IMR-90 (cell line): ENCODE data around the gene CD72. TPM values are rescaled to one million over a fixed set of nuclear protein-coding genes. Genes with fewer than 3 reads are reported as not detected.
"Not testable (repeated sequence)": the region's sequence is repeated elsewhere in the genome, so short reads cannot be mapped to it uniquely, and the experiment has no call there.

Source experiments
- ATAC-seq: fragments of 200-7000 bp; cut with Tn5 transposase; 2 replicates; pipeline ENCODE4 v1.9.1; 2020; ENCODE audit warnings: low read depth, mild to moderate bottlenecking, moderate library complexity
- BruUV-seq: library from RNA; stranded (reverse); fragments of 400-500 nt; replicated peaks from 2 replicates; lab custom pipeline; 2021; lab: Mats Ljungman, UMichigan
- CTCF ChIA-PET: fragments of 300-600 bp; formaldehyde crosslinking; extraction: SDS; loops from one replicate; lab custom pipeline; 2021; ENCODE audit warnings: antibody characterized with exemption; lab: Yijun Ruan, JAX
- POLR2A ChIA-PET: fragments of 300-600 bp; sonication (Branson Sonifier 250); formaldehyde crosslinking; loops from one replicate; lab custom pipeline; 2022; ENCODE audit warnings: antibody characterized with exemption; ENCODE audit not compliant: unreplicated experiment; lab: Charles Lee
- DNase-seq: peaks from one replicate; pipeline ENCODE4 v3.0.0; 2013
- H2AFZ ChIP-seq: replicated peaks from 2 replicates; pipeline ENCODE3; 2013; ENCODE audit warnings: low read length, mild to moderate bottlenecking; ENCODE audit not compliant: poor library complexity
- H2AK5ac ChIP-seq: 2 replicates; pipeline ENCODE4 v1.6.1; 2013; ENCODE audit warnings: low read depth, low read length, inconsistent platforms
- H2AK9ac ChIP-seq: replicated peaks from 2 replicates; pipeline ENCODE3; 2013; ENCODE audit warnings: mild to moderate bottlenecking, low read depth, low read length, moderate library complexity; ENCODE audit not compliant: poor library complexity
- H2BK120ac ChIP-seq: 2 replicates; pipeline ENCODE4 v1.6.1; 2013; ENCODE audit warnings: low read depth, low read length, inconsistent platforms
- H2BK15ac ChIP-seq: 3 replicates; pipeline ENCODE4 v1.6.1; 2013; ENCODE audit warnings: low read depth, low read length, inconsistent platforms
- H2BK20ac ChIP-seq: 2 replicates; pipeline ENCODE4 v1.6.1; 2013; ENCODE audit warnings: low read depth, mild to moderate bottlenecking, inconsistent platforms, low read length, moderate library complexity
- H2BK5ac ChIP-seq: 2 replicates; pipeline ENCODE4 v1.6.1; 2013; ENCODE audit warnings: mild to moderate bottlenecking, low read depth, low read length, inconsistent platforms; ENCODE audit not compliant: poor library complexity, severe bottlenecking
- H3K14ac ChIP-seq: replicated peaks from 2 replicates; pipeline ENCODE4 v1.6.1; 2013; ENCODE audit warnings: low read depth, low read length, inconsistent platforms
- H3K18ac ChIP-seq: 2 replicates; pipeline ENCODE4 v1.6.1; 2013; ENCODE audit warnings: low read depth, low read length, control low read depth
- H3K23ac ChIP-seq: 2 replicates; pipeline ENCODE4 v1.6.1; 2013; ENCODE audit warnings: low read depth, low read length, inconsistent platforms
- H3K27ac ChIP-seq: 2 replicates; pipeline ENCODE4 v1.5.1; 2013; ENCODE audit warnings: mild to moderate bottlenecking, control low read depth, low read length; ENCODE audit not compliant: insufficient read depth
- H3K27me3 ChIP-seq: 2 replicates; pipeline ENCODE4 v1.6.1; 2013; ENCODE audit warnings: low read length; ENCODE audit not compliant: control insufficient read depth, insufficient read depth
- H3K36me3 ChIP-seq: 2 replicates; pipeline ENCODE4 v1.6.1; 2013; ENCODE audit warnings: low read length, mixed read lengths; ENCODE audit not compliant: control insufficient read depth, insufficient read depth
- H3K4ac ChIP-seq: 2 replicates; pipeline ENCODE4 v1.6.1; 2013; ENCODE audit warnings: low read depth, low read length, inconsistent platforms
- H3K4me1 ChIP-seq: 2 replicates; pipeline ENCODE4 v1.6.1; 2013; ENCODE audit warnings: low read length, mixed read lengths; ENCODE audit not compliant: control insufficient read depth, insufficient read depth
- H3K4me2 ChIP-seq: 2 replicates; pipeline ENCODE4 v1.6.1; 2013; ENCODE audit warnings: low read depth, mild to moderate bottlenecking, control low read depth, low read length, moderate library complexity
- H3K4me3 ChIP-seq: 2 replicates; pipeline ENCODE4 v1.5.1; 2013; ENCODE audit warnings: low read depth, mild to moderate bottlenecking, control low read depth, low read length, moderate library complexity; ENCODE audit not compliant: insufficient read depth
- H3K56ac ChIP-seq: 2 replicates; pipeline ENCODE4 v1.6.1; 2013; ENCODE audit warnings: low read length, inconsistent platforms; ENCODE audit not compliant: insufficient read depth; ENCODE audit errors: extremely low read depth
- H3K79me1 ChIP-seq, 2 experiments: 2 replicates each; pipeline ENCODE4 v1.6.1; 2013; ENCODE audit warnings: low read length in 2 of 2, inconsistent platforms in 1 of 2, low read depth in 1 of 2
- H3K9ac ChIP-seq: 2 replicates; pipeline ENCODE4 v1.6.1; 2013; ENCODE audit warnings: low read depth, low read length, control low read depth
- H3K9me1 ChIP-seq: 2 replicates; pipeline ENCODE4 v1.6.1; 2013; ENCODE audit warnings: low read length, inconsistent platforms; ENCODE audit not compliant: insufficient read depth
- H3K9me3 ChIP-seq: 2 replicates; pipeline ENCODE4 v1.6.1; 2013; ENCODE audit warnings: low read length; ENCODE audit not compliant: control insufficient read depth, insufficient read depth
- H4K20me1 ChIP-seq: 2 replicates; pipeline ENCODE4 v1.6.1; 2013; ENCODE audit warnings: low read length, inconsistent platforms; ENCODE audit not compliant: insufficient read depth
- H4K5ac ChIP-seq: 2 replicates; pipeline ENCODE4 v1.6.1; 2013; ENCODE audit warnings: mild to moderate bottlenecking, low read depth, low read length, control low read depth
- H4K8ac ChIP-seq, 2 experiments: 2 replicates each; pipeline ENCODE4 v1.6.1; 2013; ENCODE audit warnings: low read depth in 2 of 2, low read length in 2 of 2, control low read depth in 1 of 2, inconsistent platforms in 1 of 2
- H4K91ac ChIP-seq: 2 replicates; pipeline ENCODE4 v1.6.1; 2013; ENCODE audit warnings: low read depth, low read length, inconsistent platforms; ENCODE audit not compliant: insufficient read depth
- WGBS, 2 experiments: methylation state at CpG; one replicate each; pipeline versions ENCODE4 v1.1.5 to v1.1.7; 2013; ENCODE audit warnings: missing lambda C conversion rate in 2 of 2; ENCODE audit not compliant: insufficient read length in 1 of 2; ENCODE audit errors: extremely low coverage in 2 of 2; 5-methylcytosine and 5-hydroxymethylcytosine counted together
- dilution Hi-C: fragments of 300-500 bp; cut with HindIII; formaldehyde crosslinking; loops from one replicate; pipeline ENCODE4 v1.14.3; 2018; ENCODE audit warnings: low sequenced_read_pairs; ENCODE audit not compliant: unreplicated experiment
- in situ Hi-C: fragments of 300-500 bp; cut with MboI; formaldehyde crosslinking; loops from 3 replicates; pipeline ENCODE4 v1.14.3; 2019; ENCODE audit warnings: low sequenced_read_pairs, inconsistent platforms, mixed read lengths
- intact Hi-C: fragments of 100-400 bp; cut with micrococcal nuclease; formaldehyde crosslinking; loops from 2 replicates; pipeline ENCODE4 v1.10.0; 2022
- polyA plus RNA-seq, 3 experiments: library from polyadenylated mRNA; depleted of rRNA; stranded (reverse); fragments of >200 nt; gene quantifications; 2 replicates each; pipeline ENCODE4 v1.2.3, GENCODE V29; 2012; ENCODE audit warnings: low replicate concordance in 1 of 3
- total RNA-seq: library from RNA; depleted of rRNA; stranded (reverse); fragments of >200 nt; gene quantifications from 2 replicates; pipeline ENCODE4 v1.2.3, GENCODE V29; 2012

Gene CD72
- total and polyA plus RNA-seq, 2 of the 4 experiments (the other 2 are of a cell fraction), result 0.36 to 0.58 TPM

DNA sequence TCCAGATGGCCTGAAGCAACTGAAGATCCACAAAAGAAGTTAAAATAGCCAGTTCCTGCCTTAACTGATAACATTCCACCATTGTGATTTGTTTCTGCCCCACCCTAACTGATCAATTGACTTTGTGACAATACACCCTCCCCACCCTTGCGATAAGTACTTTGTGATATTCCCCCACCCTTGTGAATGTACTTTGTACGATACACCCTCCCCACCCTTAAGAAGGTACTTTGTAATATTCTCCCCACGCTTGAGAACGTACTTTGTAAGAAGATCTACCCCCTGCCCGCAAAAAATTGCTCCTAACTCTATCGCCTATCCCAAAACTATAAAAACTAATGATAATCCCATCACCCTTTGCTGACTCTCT is 18.6 kb upstream of the CD72 start:
- no CpG with 5 or more reads among the region's 6 CpGs for WGBS, 2 experiments
- DNase-seq, CTCF ChIA-PET, intact Hi-C loops, H3K27me3 ChIP-seq, H2AFZ ChIP-seq, H4K5ac ChIP-seq, H3K23ac ChIP-seq, H3K9ac ChIP-seq, H3K27ac ChIP-seq, dilution Hi-C loops, H3K14ac ChIP-seq, H2BK20ac ChIP-seq, H2AK5ac ChIP-seq, H2AK9ac ChIP-seq, H4K91ac ChIP-seq, H3K4ac ChIP-seq, ATAC-seq, H3K4me1 ChIP-seq, H3K56ac ChIP-seq, H4K20me1 ChIP-seq, H3K18ac ChIP-seq, H3K9me1 ChIP-seq, POLR2A ChIA-PET, H4K8ac ChIP-seq, BruUV-seq, H2BK120ac ChIP-seq, H3K4me3 ChIP-seq, H2BK5ac ChIP-seq, in situ Hi-C loops, H3K36me3 ChIP-seq, H3K4me2 ChIP-seq, H3K9me3 ChIP-seq, H2BK15ac ChIP-seq, H3K79me1 ChIP-seq: not testable (repeated sequence)
